SK-N-MC (cell line): ENCODE measurements around the gene PCBP3.

Experiments
- EZH2 ChIP-seq: fragments of 200-600 bp; sonication (generic); IDR thresholded peaks from one replicate; pipeline ENCODE4 v1.6.1; 2017; ENCODE audit warnings: antibody characterized with exemption
- FOXP2 ChIP-seq: optimal IDR thresholded peaks from 2 replicates; pipeline ENCODE3; 2011; ENCODE audit warnings: mild to moderate bottlenecking, moderate library complexity; ENCODE audit not compliant: insufficient read depth; ENCODE audit errors: extremely low read length, control extremely low read depth
- POLR2AphosphoS5 ChIP-seq: IDR thresholded peaks from 2 replicates; pipeline ENCODE4 v1.6.1; 2012; ENCODE audit warnings: mild to moderate bottlenecking, low read depth, low read length, borderline replicate concordance

- TF ChIP-seq FOXP2: no peak
- TF ChIP-seq POLR2AphosphoS5: no peak
- no peak for TF ChIP-seq EZH2
These were observed 187.3 kb downstream of the PCBP3 start for GRCh38 chr21:45830720-45831366.
